Left lung (tissue), 10 donors: Measurements from ENCODE around the gene BNIP5. TPM values are rescaled to one million over a fixed set of nuclear protein-coding genes. Genes with fewer than 3 reads are reported as not detected.

Source experiments
- ATAC-seq: fragments of 200-7000 bp; cut with Tn5 transposase; one replicate; pipeline ENCODE4 v1.9.1; 2020; ENCODE audit warnings: moderate library complexity
- DNase-seq, 4 donors: peaks; one replicate each; pipeline ENCODE4 v3.0.0-alpha.2; 2013 to 2020
- H3K27ac ChIP-seq, 2 donors: fragments of 200-600 bp; sonication (generic) in 1 of 2; one replicate each; pipeline versions ENCODE4 v1.5.0 to v1.8.0; 2020 to 2021
- H3K27me3 ChIP-seq, 2 donors: fragments of 200-600 bp; sonication (generic) in 1 of 2; one replicate each; pipeline versions ENCODE4 v1.5.0 to v1.8.0; 2020 to 2021
- H3K36me3 ChIP-seq, 2 donors: fragments of 200-600 bp; sonication (generic) in 1 of 2; one replicate each; pipeline versions ENCODE4 v1.5.0 to v1.8.0; 2020 to 2021
- H3K4me1 ChIP-seq, 2 donors: fragments of 200-600 bp; one replicate each; pipeline ENCODE4 v1.8.0; 2021
- H3K4me3 ChIP-seq, 2 donors: fragments of 200-600 bp; sonication (generic) in 1 of 2; one replicate each; pipeline versions ENCODE4 v1.5.0 to v1.8.0; 2020 to 2021; ENCODE audit warnings: mild to moderate bottlenecking in 1 of 2
- H3K9me3 ChIP-seq, 2 donors: fragments of 200-600 bp; sonication (generic) in 1 of 2; one replicate each; pipeline versions ENCODE4 v1.5.0 to v1.8.0; 2020 to 2021
- intact Hi-C, 2 donors: fragments of 100-400 bp; cut with DNase I; formaldehyde crosslinking; loops; one replicate each; pipeline versions ENCODE4 v1.11.2 to v1.14.2; 2022
- polyA plus RNA-seq, 6 donors: library from polyadenylated mRNA; unstranded; fragments of 120-200 nt; gene quantifications; one replicate each; pipeline ENCODE4 v1.2.1, GENCODE V29; 2013; ENCODE audit not compliant: insufficient read length in 6 of 6
- total RNA-seq, 2 donors: library from RNA; stranded (reverse); fragmentation: NEBNext Ultra II Directional; extraction: Animal tissue kit (Norgen Biotek cat#: 25700); gene quantifications; one replicate each; pipeline ENCODE4 v1.2.1, GENCODE V29; 2021
- TF ChIP-seq, protein P1 (sequence below), 2 donors: fragments of 200-600 bp; sonication (generic) in 1 of 2; IDR thresholded peaks; one replicate each; pipeline versions ENCODE4 v1.5.0 to v1.8.0; 2021; ENCODE audit warnings: antibody characterized with exemption in 2 of 2
- donor health status: DM: no; HTN: yes; CAD: no.
- donor health status: DM: no; HTN: no; CAD: no.

The BNIP5 gene
- total and polyA plus RNA-seq, 8 donors: 0.26 TPM; not detected in 7

DNA sequence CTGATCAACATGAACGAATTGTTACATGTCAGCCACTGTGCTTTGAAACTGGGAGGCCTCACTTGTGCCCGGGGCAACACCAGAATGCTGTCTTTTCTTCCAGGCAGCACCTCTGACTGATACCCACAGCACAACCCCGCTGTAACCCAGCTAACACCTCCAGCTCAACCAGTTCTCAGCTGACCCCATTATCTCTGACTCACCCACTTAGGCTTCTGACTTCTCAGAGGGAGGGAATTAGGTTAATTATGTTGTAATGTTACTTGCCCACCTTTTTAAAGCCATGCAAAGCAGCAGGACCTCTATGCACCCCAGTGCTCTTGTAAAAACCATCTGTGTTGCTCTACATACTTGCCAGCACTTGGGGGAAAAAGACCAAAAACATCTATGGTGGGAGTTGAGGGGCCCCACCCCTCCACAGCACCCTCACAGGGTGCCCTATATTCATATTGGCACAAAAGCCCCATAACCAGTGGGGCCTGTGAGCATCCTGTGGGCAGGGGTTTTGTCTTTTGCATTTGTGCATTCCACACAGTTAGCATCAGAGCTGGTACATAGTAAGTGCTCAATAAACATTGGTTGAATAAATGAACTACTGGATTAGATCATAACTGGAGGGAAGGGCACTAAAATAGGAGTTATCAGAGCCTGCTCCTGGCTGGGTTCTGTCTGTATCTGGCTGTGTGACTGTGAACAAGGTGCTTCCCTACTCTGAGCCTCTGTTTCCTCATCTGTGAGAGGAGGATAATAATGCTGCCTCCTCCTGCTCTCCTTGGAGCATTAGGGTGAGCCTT is 22.3 kb downstream of the BNIP5 start:
- ATAC-seq (peak; percentile 84), DNase-seq (no peak)
- intact Hi-C loops: no loop called here
- Histone ChIP-seq H3K27ac (no peak overlapping the region), H3K9me3 (no peaks in the 10 kb centered on the region), H3K4me1 (peaks cover 0 to 6% of the 10 kb centered on the region in 2 donors), H3K36me3 (no peaks in the 10 kb centered on the region), H3K27me3 (no peaks in the 10 kb centered on the region), H3K4me3 (no peak overlapping the region)
- TF ChIP-seq, protein P1, sequence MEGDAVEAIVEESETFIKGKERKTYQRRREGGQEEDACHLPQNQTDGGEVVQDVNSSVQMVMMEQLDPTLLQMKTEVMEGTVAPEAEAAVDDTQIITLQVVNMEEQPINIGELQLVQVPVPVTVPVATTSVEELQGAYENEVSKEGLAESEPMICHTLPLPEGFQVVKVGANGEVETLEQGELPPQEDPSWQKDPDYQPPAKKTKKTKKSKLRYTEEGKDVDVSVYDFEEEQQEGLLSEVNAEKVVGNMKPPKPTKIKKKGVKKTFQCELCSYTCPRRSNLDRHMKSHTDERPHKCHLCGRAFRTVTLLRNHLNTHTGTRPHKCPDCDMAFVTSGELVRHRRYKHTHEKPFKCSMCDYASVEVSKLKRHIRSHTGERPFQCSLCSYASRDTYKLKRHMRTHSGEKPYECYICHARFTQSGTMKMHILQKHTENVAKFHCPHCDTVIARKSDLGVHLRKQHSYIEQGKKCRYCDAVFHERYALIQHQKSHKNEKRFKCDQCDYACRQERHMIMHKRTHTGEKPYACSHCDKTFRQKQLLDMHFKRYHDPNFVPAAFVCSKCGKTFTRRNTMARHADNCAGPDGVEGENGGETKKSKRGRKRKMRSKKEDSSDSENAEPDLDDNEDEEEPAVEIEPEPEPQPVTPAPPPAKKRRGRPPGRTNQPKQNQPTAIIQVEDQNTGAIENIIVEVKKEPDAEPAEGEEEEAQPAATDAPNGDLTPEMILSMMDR (IDR thresholded peaks at IDR 0.05): no peak

DNA sequence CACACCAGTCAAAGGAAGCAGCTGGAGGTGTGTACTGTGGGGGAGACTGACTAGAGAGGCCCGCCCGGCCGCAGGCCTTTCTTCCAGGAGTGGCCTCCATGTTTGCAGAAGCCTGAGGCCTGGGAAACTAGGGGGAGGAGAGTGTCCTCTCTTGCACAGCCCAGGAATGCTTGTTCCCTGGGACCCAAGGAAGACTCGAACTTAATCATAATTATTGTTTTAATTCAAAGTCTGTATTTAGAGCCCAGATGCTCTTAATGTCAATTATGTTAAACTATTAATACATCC is 23.1 kb downstream of the BNIP5 start:
- no peak for ATAC-seq
- intact Hi-C loops: no loop called here
- TF ChIP-seq, protein P1 (IDR thresholded peaks at IDR 0.05): no peak
- Histone ChIP-seq H3K4me1 (peaks cover 0 to 6% of the 10 kb centered on the region in 2 donors), H3K9me3 (no peaks in the 10 kb centered on the region), H3K4me3 (no peak overlapping the region), H3K27ac (no peak overlapping the region), H3K36me3 (no peaks in the 10 kb centered on the region), H3K27me3 (no peaks in the 10 kb centered on the region)
- DNase-seq: no peak

DNA sequence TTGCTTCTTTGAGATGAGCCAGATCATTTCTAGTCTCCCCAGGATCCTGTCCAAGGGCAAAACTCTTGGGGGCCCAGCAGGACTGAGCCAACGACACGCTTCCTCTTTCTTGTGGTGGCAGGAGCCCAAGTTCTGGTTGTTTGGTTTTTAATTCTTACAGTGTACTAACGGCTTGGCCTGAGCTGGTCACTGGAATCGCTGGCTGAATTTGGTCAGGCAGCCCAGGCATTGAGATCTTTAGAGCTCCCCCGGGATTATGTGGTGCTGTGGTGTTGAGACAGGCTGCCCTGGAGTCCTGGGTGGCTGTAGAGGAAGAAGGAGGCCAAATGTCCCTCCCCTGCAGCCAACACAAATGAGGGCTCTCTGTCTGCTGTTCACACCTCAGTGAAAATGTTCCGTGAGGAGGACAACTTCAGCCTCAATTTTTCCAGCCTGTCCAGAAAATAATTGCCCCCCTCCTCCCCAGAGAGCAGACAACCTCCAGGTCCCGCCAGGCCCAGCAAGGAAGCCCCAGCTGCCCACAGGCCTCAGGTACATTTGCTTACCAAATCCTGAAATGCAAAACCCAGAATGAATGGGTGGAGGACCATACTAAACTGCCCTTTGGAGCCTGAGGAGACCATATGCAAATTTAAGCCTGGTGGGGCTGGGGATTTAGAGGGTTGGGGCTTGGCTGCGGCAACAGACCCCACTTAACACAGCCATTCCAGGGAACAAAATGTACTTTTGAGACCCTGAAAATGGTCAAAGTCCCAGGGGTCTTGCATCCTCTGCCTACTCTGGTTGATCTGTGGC is 23.6 kb downstream of the BNIP5 start:
- ATAC-seq (no peak), DNase-seq (no peak)

DNA sequence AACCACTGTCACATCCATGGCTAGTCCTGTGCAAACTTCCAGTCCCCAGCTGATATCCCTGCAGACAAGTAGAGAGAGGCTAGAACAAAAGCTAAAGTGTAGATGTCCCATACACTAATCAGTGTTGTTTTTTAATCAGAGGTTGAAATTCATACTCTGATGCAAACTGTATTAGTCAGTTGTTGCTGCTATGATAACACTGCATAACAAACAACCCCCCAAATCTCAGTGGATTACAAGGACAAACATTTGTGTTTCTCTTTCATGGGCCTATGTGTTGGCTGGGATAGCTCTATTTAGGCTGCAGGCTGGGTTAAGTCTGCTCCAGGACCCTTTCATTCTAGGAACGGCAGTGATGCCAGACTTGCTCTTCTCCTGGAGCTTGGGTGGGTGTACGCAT is 26.8 kb downstream of the BNIP5 start:
- no peak for DNase-seq
- Histone ChIP-seq H3K27ac (no peak overlapping the region), H3K9me3 (no peaks in the 10 kb centered on the region), H3K36me3 (peaks cover 0 to 6% of the 10 kb centered on the region in 2 donors), H3K27me3 (no peaks in the 10 kb centered on the region), H3K4me1 (peaks cover 0 to 6% of the 10 kb centered on the region in 2 donors), H3K4me3 (no peak overlapping the region)
- intact Hi-C loops: no loop called here
- ATAC-seq: no peak
- TF ChIP-seq, protein P1 (IDR thresholded peaks at IDR 0.05): no peak

More for the DNA sequence above, 23.6 kb downstream of the BNIP5 start:
- no peaks in the 10 kb centered on the region for H3K36me3 ChIP-seq
- H3K4me1 ChIP-seq: peaks cover 0 to 6% of the 10 kb centered on the region in 2 donors
- H3K4me3 ChIP-seq: no peak overlapping the region
- TF ChIP-seq, protein P1 (IDR thresholded peaks at IDR 0.05): no peak
- no peaks in the 10 kb centered on the region for H3K9me3 ChIP-seq
- H3K27me3 ChIP-seq: no peaks in the 10 kb centered on the region
- intact Hi-C loops: no loop called here
- no peak overlapping the region for H3K27ac ChIP-seq

DNA sequence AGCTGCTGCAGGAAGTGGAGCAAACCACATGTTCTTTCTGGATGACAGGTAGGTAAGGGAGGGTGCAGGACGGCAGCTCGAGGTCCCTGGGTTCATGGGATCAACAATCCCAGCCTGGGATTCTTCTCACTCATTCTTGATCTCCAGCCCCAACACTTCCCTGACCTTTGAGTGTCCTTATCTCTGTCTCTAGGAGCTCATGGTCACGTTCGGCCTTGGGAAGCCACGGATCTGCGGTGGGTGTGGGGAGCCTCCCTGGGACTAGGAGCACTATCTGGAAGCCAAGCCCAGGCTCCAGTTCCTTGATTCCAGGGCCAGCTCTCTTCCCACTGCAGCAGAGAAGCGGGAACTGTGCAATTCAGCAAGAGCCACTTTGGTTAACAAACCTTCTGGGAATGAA is 27.5 kb downstream of the BNIP5 start:
- no peak overlapping the region for H3K27ac ChIP-seq
- H3K36me3 ChIP-seq: peaks cover 0 to 6% of the 10 kb centered on the region in 2 donors
- H3K4me3 ChIP-seq: no peak overlapping the region
- TF ChIP-seq, protein P1 (IDR thresholded peaks at IDR 0.05): no peak
- H3K4me1 ChIP-seq: peaks cover 0 to 6% of the 10 kb centered on the region in 2 donors
- H3K9me3 ChIP-seq: no peaks in the 10 kb centered on the region
- no peaks in the 10 kb centered on the region for H3K27me3 ChIP-seq
- no peak for DNase-seq
- intact Hi-C loops: no loop called here
- no peak for ATAC-seq
